ENCODE data around the gene CCDC170. TPM values are rescaled to one million over a fixed set of nuclear protein-coding genes. Genes with fewer than 3 reads are reported as not detected.

CCDC170 gene
- total and polyA plus RNA-seq, 9 of the 15 experiments (the other 6 are each of a cell fraction or from before 2014, with no cell fraction given): 0.01 to 0.18 (median 0.05) TPM; not detected in 6

- H4K20me1 ChIP-seq (replicated peaks; ENCODE audit: control insufficient read depth, insufficient read depth, low read length): no peaks in the 10 kb centered on the region
- H3K4me1 ChIP-seq (replicated peaks in 1 of 2; ENCODE audit: control insufficient read depth in 2 of 2, insufficient read depth in 2 of 2, low read length in 2 of 2): no peaks in the 10 kb centered on the region; a peak in 1 of 5 replicates
- H3K36me3 ChIP-seq (ENCODE audit: control insufficient read depth, insufficient read depth, low read length): peaks cover 69% of the 10 kb centered on the region; the same call in 2 of the 3 replicates
- no peak overlapping the region for H2AFZ ChIP-seq (ENCODE audit: low read depth, low read length)
- no peak overlapping the region for H3K4me3 ChIP-seq
- in situ Hi-C loops (cut with MboI): no loop called here
- H3K27me3 ChIP-seq (ENCODE audit: control insufficient read depth in 2 of 2, insufficient read depth in 2 of 2, low read length in 2 of 2): no peaks in the 10 kb centered on the region
- no peak for ATAC-seq
- no peaks in the 10 kb centered on the region for H3K9me3 ChIP-seq (replicated peaks; ENCODE audit: control insufficient read depth, insufficient read depth, low read depth, low read length)
- FAIRE-seq: no peak
- intact Hi-C loops (cut with micrococcal nuclease): no loop called here
- CTCF ChIA-PET (ENCODE audit: low intra/inter-chr PET ratio): no interaction called here
- H3K9ac ChIP-seq (ENCODE audit: insufficient read depth in 1 of 2, low read depth in 2 of 2, low read length in 2 of 2): no peak overlapping the region
- H3K79me2 ChIP-seq (ENCODE audit: control insufficient read depth, insufficient read depth, low read length): no peaks in the 10 kb centered on the region
- H3K9me1 ChIP-seq (ENCODE audit: control insufficient read depth, insufficient read depth, low read length): no peaks in the 10 kb centered on the region
- no peak for DNase-seq (ENCODE audit: extremely low read depth in 1 of 4, low spot score in 3 of 4)
- 90% methylated on average over 4 of the region's 4 CpGs for WGBS (ENCODE audit: insufficient coverage, low coverage, missing lambda C conversion rate)
- no peak overlapping the region for H3K27ac ChIP-seq (ENCODE audit: extremely low read depth, low read depth, low read length)
- no TSS peak for BruUV-seq (replicated peaks)
- TF ChIP-seq BCLAF1 (IDR thresholded peaks at IDR 0.05; ENCODE audit: borderline replicate concordance in 1 of 2, control insufficient read depth in 1 of 2, low read depth in 2 of 2, low read length in 1 of 2): no peak
- no peak for TF ChIP-seq CEBPG (CRISPR knock-in tag; IDR thresholded peaks at IDR 0.05)
- peak; percentile 36 to 75; a peak in 3 of 4 replicates for TF ChIP-seq CEBPG (tag; conservative IDR thresholded peaks at IDR 0.05 in 1 of 2, IDR thresholded peaks at IDR 0.05 in 1 of 2)
- no peak for TF ChIP-seq ZNF174 (CRISPR knock-in tag; IDR thresholded peaks at IDR 0.05)
- TF ChIP-seq EP300 (IDR thresholded peaks at IDR 0.05; ENCODE audit: low read length): no peak
- TF ChIP-seq CEBPB (tag; IDR thresholded peaks at IDR 0.05): peak; percentile 84
- no peak for TF ChIP-seq BCOR (IDR thresholded peaks at IDR 0.05)
- no peak overlapping the region for H3K4me2 ChIP-seq (ENCODE audit: insufficient read depth, low read length)
- POLR2A ChIA-PET: no interaction called here
Observed at GRCh38 chr6:151461673-151462072, 32.1 kb upstream of the CCDC170 start.
